MM.1S (cell line): Measurements from ENCODE around the gene SS18L1.

ENCODE experiments used
- DNase-seq: peaks from one replicate; pipeline ENCODE4 v3.0.0-alpha.2; 2015
- H2AFZ ChIP-seq: fragments of 300-600 bp; sonication (generic); 2 replicates; pipeline ENCODE4 v1.6.0; 2016; ENCODE audit warnings: antibody characterized with exemption, low read length
- H3F3A ChIP-seq: fragments of 300-600 bp; sonication (generic); 2 replicates; pipeline ENCODE4 v1.6.1; 2016; ENCODE audit warnings: mild to moderate bottlenecking, antibody characterized with exemption, low read length, moderate library complexity, mixed read lengths; ENCODE audit not compliant: insufficient read depth
- H3K27ac ChIP-seq: fragments of 300-600 bp; sonication (generic); 2 replicates; pipeline ENCODE4 v1.5.1; 2016; ENCODE audit warnings: mild to moderate bottlenecking, low read length
- H3K27me3 ChIP-seq: fragments of 300-600 bp; sonication (generic); replicated peaks from 2 replicates; pipeline ENCODE4 v1.6.0; 2016; ENCODE audit warnings: low read length; ENCODE audit not compliant: insufficient read depth
- H3K36me3 ChIP-seq: fragments of 300-600 bp; sonication (generic); replicated peaks from 2 replicates; pipeline ENCODE4 v1.6.1; 2016; ENCODE audit warnings: mild to moderate bottlenecking, low read length, mixed read lengths; ENCODE audit not compliant: insufficient read depth
- H3K4me1 ChIP-seq: fragments of 300-600 bp; sonication (generic); 2 replicates; pipeline ENCODE4 v1.6.1; 2016; ENCODE audit warnings: low read length, mixed read lengths
- H3K4me2 ChIP-seq: fragments of 300-600 bp; sonication (generic); 2 replicates; pipeline ENCODE4 v1.6.0; 2016; ENCODE audit warnings: low read depth, low read length
- H3K4me3 ChIP-seq: fragments of 300-600 bp; sonication (generic); 2 replicates; pipeline ENCODE4 v1.5.1; 2016; ENCODE audit warnings: low read length, mixed read lengths
- H3K79me2 ChIP-seq: fragments of 300-600 bp; sonication (generic); 2 replicates; pipeline ENCODE4 v1.6.1; 2016; ENCODE audit warnings: mixed run types, low read length, mixed read lengths
- H3K9ac ChIP-seq: fragments of 300-600 bp; sonication (generic); 2 replicates; pipeline ENCODE4 v1.6.1; 2016; ENCODE audit warnings: low read length, mixed read lengths
- H3K9me2 ChIP-seq: fragments of 300-600 bp; sonication (generic); replicated peaks from 2 replicates; pipeline ENCODE4 v1.6.1; 2016; ENCODE audit warnings: mild to moderate bottlenecking, low read length, mixed read lengths; ENCODE audit not compliant: insufficient read depth
- H3K9me3 ChIP-seq: fragments of 300-600 bp; sonication (generic); replicated peaks from 2 replicates; pipeline ENCODE4 v1.6.1; 2016; ENCODE audit warnings: mild to moderate bottlenecking, low read length, mixed read lengths; ENCODE audit not compliant: insufficient read depth
- H4K20me1 ChIP-seq: fragments of 300-600 bp; sonication (generic); 2 replicates; pipeline ENCODE4 v1.6.1; 2016; ENCODE audit warnings: mild to moderate bottlenecking, low read length, moderate library complexity, mixed read lengths; ENCODE audit not compliant: insufficient read depth
- CTCF ChIP-seq: fragments of 300-600 bp; sonication (generic); IDR thresholded peaks from 2 replicates; pipeline ENCODE4 v1.5.1; 2016; ENCODE audit warnings: antibody characterized with exemption, low read length, mixed read lengths
- EZH2 ChIP-seq: fragments of 300-600 bp; sonication (generic); optimal IDR thresholded peaks from 2 replicates; pipeline ENCODE3; 2017; ENCODE audit warnings: low read depth, mild to moderate bottlenecking, antibody characterized with exemption, low read length, mixed read lengths
- EZH2phosphoT487 ChIP-seq: fragments of 300-600 bp; sonication (generic); IDR thresholded peaks from 2 replicates; pipeline ENCODE4 v1.6.1; 2018; ENCODE audit warnings: antibody characterized with exemption, low read length

SS18L1 gene

DNA sequence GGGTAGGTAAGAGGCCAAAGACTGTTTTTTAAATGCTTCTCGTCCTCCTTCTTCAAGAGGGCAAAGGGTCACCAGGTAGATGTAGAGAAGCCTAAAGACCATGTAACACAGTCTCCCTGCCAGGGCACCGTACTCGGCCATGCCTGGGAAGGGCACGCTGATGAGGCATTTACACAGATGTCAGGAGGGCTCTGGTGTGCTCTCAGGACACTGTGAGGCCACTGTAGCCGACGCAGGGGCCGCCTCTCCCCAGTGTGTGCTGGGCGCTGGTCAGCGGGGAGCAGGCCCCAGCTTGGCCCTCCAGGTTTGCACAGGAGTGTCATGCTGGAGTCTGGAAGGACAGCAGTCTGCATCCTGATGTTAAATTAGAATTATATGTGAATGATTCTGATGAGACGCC, 32.1 kb downstream of the SS18L1 start:
- Histone ChIP-seq H3K9ac (no peak overlapping the region), H3K27ac (no peak overlapping the region), H3K9me3 (no peaks in the 10 kb centered on the region), H3K9me2 (no peaks in the 10 kb centered on the region), H2AFZ (no peak overlapping the region), H3K4me3 (no peak overlapping the region), H3K36me3 (no peaks in the 10 kb centered on the region), H4K20me1 (no peaks in the 10 kb centered on the region), H3K4me2 (no peak overlapping the region), H3K27me3 (no peaks in the 10 kb centered on the region), H3K79me2 (no peaks in the 10 kb centered on the region), H3F3A (no peaks in the 10 kb centered on the region), H3K4me1 (no peaks in the 10 kb centered on the region)
- no peak for DNase-seq
- no peak for TF ChIP-seq CTCF
- no peak for TF ChIP-seq EZH2phosphoT487
- TF ChIP-seq EZH2, result no peak

GRCh38 chr20:62176866-62177265, 33.3 kb downstream of the SS18L1 start:
- Histone ChIP-seq H3K9ac (no peak overlapping the region), H3K4me2 (no peak overlapping the region), H4K20me1 (no peaks in the 10 kb centered on the region), H3K4me1 (peaks cover 3% of the 10 kb centered on the region), H3K9me2 (no peaks in the 10 kb centered on the region), H3K27ac (no peak overlapping the region), H3F3A (0 out of 2 replicates have a peak, but pooled peaks cover 2% of the 10 kb centered on the region), H3K36me3 (no peaks in the 10 kb centered on the region), H3K79me2 (0 out of 2 replicates have a peak, but pooled peaks cover 2% of the 10 kb centered on the region), H3K27me3 (no peaks in the 10 kb centered on the region), H2AFZ (no peak overlapping the region), H3K9me3 (no peaks in the 10 kb centered on the region), H3K4me3 (no peak overlapping the region)
- DNase-seq, result no peak
- TF ChIP-seq CTCF (no peak), EZH2phosphoT487 (no peak), EZH2 (no peak)

- no peak for TF ChIP-seq EZH2
- TF ChIP-seq CTCF, result no peak
- TF ChIP-seq EZH2phosphoT487, result no peak
- H3K4me3 ChIP-seq, result no peak overlapping the region
- H3K79me2 ChIP-seq, result 0 out of 2 replicates have a peak, but pooled peaks cover 6% of the 10 kb centered on the region
- no peaks in the 10 kb centered on the region for H3K9me3 ChIP-seq
- H3K9me2 ChIP-seq, result no peaks in the 10 kb centered on the region
- no peak overlapping the region for H3K9ac ChIP-seq
- DNase-seq, result no peak
- H3K4me1 ChIP-seq, result peaks cover 8% of the 10 kb centered on the region
- no peak overlapping the region for H3K4me2 ChIP-seq
- no peak overlapping the region for H2AFZ ChIP-seq
- no peak overlapping the region for H3K27ac ChIP-seq
- no peaks in the 10 kb centered on the region for H3K36me3 ChIP-seq
- H3F3A ChIP-seq, result peaks cover 6% of the 10 kb centered on the region; the same call in 1 of the 2 replicates
- no peaks in the 10 kb centered on the region for H4K20me1 ChIP-seq
- H3K27me3 ChIP-seq, result no peaks in the 10 kb centered on the region
Observed at GRCh38 chr20:62177307-62177706, 33.7 kb downstream of the SS18L1 start.
